Measurements from ENCODE around the gene PAX9. TPM values are rescaled to one million over a fixed set of nuclear protein-coding genes. Genes with fewer than 3 reads are reported as not detected.

The PAX9 gene
- total and polyA plus RNA-seq, 2 of the 13 experiments (the other 11 are each of a cell fraction or from before 2014, with no cell fraction given): 0.03 TPM; not detected in 1

DNA sequence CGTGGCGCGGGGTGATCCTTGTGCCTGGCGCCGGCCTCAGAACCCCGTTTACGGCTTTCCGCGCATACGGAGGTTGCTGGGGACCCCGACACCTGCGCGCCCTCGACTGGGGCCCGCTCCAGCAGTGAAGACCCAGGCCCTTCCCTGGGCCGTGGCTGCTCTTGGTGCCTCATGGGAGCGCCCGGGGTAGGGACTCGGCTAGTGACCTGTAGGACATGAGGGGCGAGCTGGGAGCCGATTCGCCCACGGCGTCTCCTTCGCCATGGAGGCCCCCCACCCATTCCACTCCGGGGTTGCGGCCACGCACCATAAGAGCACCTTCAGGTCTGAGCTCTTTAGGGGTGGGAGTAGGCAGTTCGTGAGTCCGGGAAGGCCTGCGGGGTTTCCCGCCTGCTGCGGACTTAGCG lies 14.2 kb upstream of the PAX9 start (continued):
- TF ChIP-seq HOXD1 (CRISPR knock-in tag; IDR thresholded peaks at IDR 0.05) (0 out of 2 replicates have a peak, but pooled peaks have one; percentile 43), ZNF782 (CRISPR knock-in tag; IDR thresholded peaks at IDR 0.05; ENCODE audit: borderline replicate concordance) (no peak), SP2 (CRISPR knock-in tag; IDR thresholded peaks at IDR 0.05) (0 out of 2 replicates have a peak, but pooled peaks have one; percentile 5), ZFAT (CRISPR knock-in tag; conservative IDR thresholded peaks at IDR 0.05) (0 out of 2 replicates have a peak, but pooled peaks have one; percentile 12), KDM3A (CRISPR knock-in tag; IDR thresholded peaks at IDR 0.05; ENCODE audit: low read depth) (no peak), ZNF256 (CRISPR knock-in tag; conservative IDR thresholded peaks at IDR 0.05) (0 out of 2 replicates have a peak, but pooled peaks have one; percentile 26), CERS6 (CRISPR knock-in tag; IDR thresholded peaks at IDR 0.05) (no peak), NR2F1 (CRISPR knock-in tag; IDR thresholded peaks at IDR 0.05) (no peak), NFYB (CRISPR knock-in tag; IDR thresholded peaks at IDR 0.05) (no peak), SNAPC2 (CRISPR knock-in tag; IDR thresholded peaks at IDR 0.05) (no peak), ZNF292 (CRISPR knock-in tag; IDR thresholded peaks at IDR 0.05; ENCODE audit: borderline replicate concordance, low read depth) (no peak), FUBP1 (CRISPR knock-in tag; IDR thresholded peaks at IDR 0.05; ENCODE audit: borderline replicate concordance) (0 out of 2 replicates have a peak, but pooled peaks have one; percentile 12), NFE2L1 (CRISPR knock-in tag; IDR thresholded peaks at IDR 0.05; ENCODE audit: borderline replicate concordance) (peak; percentile 73; the same call in 1 of the 2 replicates), ZNF713 (CRISPR knock-in tag; IDR thresholded peaks at IDR 0.05) (0 out of 2 replicates have a peak, but pooled peaks have one; percentile 70), SNAI1 (CRISPR knock-in tag; IDR thresholded peaks at IDR 0.05; ENCODE audit: borderline replicate concordance) (no peak), NFIB (CRISPR knock-in tag; IDR thresholded peaks at IDR 0.05; ENCODE audit: borderline replicate concordance) (no peak)
- TF ChIP-seq, protein P1, sequence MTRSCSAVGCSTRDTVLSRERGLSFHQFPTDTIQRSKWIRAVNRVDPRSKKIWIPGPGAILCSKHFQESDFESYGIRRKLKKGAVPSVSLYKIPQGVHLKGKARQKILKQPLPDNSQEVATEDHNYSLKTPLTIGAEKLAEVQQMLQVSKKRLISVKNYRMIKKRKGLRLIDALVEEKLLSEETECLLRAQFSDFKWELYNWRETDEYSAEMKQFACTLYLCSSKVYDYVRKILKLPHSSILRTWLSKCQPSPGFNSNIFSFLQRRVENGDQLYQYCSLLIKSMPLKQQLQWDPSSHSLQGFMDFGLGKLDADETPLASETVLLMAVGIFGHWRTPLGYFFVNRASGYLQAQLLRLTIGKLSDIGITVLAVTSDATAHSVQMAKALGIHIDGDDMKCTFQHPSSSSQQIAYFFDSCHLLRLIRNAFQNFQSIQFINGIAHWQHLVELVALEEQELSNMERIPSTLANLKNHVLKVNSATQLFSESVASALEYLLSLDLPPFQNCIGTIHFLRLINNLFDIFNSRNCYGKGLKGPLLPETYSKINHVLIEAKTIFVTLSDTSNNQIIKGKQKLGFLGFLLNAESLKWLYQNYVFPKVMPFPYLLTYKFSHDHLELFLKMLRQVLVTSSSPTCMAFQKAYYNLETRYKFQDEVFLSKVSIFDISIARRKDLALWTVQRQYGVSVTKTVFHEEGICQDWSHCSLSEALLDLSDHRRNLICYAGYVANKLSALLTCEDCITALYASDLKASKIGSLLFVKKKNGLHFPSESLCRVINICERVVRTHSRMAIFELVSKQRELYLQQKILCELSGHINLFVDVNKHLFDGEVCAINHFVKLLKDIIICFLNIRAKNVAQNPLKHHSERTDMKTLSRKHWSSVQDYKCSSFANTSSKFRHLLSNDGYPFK (CRISPR knock-in tag; IDR thresholded peaks at IDR 0.05; ENCODE audit: borderline replicate concordance): no peak
- TF ChIP-seq, protein P2, sequence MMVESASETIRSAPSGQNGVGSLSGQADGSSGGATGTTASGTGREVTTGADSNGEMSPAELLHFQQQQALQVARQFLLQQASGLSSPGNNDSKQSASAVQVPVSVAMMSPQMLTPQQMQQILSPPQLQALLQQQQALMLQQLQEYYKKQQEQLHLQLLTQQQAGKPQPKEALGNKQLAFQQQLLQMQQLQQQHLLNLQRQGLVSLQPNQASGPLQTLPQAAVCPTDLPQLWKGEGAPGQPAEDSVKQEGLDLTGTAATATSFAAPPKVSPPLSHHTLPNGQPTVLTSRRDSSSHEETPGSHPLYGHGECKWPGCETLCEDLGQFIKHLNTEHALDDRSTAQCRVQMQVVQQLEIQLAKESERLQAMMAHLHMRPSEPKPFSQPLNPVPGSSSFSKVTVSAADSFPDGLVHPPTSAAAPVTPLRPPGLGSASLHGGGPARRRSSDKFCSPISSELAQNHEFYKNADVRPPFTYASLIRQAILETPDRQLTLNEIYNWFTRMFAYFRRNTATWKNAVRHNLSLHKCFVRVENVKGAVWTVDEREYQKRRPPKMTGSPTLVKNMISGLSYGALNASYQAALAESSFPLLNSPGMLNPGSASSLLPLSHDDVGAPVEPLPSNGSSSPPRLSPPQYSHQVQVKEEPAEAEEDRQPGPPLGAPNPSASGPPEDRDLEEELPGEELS (CRISPR knock-in tag; IDR thresholded peaks at IDR 0.05): no peak

Data from HepG2 (cell line).